ENCODE results near the gene KRT77. TPM values are rescaled to one million over a fixed set of nuclear protein-coding genes. Genes with fewer than 3 reads are reported as not detected.

The KRT77 gene
- total RNA-seq, 1 donor from 2014 or later, result not detected

GRCh38 chr12:52735106-52735505, 31.8 kb upstream of the KRT77 start:
- intact Hi-C loops (cut with micrococcal nuclease), result no loop called here
- no peaks in the 10 kb centered on the region for H3K9me3 Mint-ChIP-seq
- H3K4me1 Mint-ChIP-seq, result no peaks in the 10 kb centered on the region
- no peak for DNase-seq
- H3K4me3 Mint-ChIP-seq, result no peak overlapping the region
- H3K27ac Mint-ChIP-seq, result no peak overlapping the region
- peaks cover 5% of the 10 kb centered on the region for H3K27me3 Mint-ChIP-seq
- H3K36me3 Mint-ChIP-seq (ENCODE audit: low read depth), result no peaks in the 10 kb centered on the region

GRCh38 chr12:52730793-52731192, 27.5 kb upstream of the KRT77 start:
- Mint-ChIP-seq H3K27ac (no peak overlapping the region), H3K27me3 (peaks cover 10% of the 10 kb centered on the region), H3K9me3 (no peaks in the 10 kb centered on the region), H3K4me3 (no peak overlapping the region), H3K4me1 (no peaks in the 10 kb centered on the region), H3K36me3 (ENCODE audit: low read depth) (no peaks in the 10 kb centered on the region)
- DNase-seq, result no peak
- intact Hi-C loops (cut with micrococcal nuclease), result no loop called here

DNA sequence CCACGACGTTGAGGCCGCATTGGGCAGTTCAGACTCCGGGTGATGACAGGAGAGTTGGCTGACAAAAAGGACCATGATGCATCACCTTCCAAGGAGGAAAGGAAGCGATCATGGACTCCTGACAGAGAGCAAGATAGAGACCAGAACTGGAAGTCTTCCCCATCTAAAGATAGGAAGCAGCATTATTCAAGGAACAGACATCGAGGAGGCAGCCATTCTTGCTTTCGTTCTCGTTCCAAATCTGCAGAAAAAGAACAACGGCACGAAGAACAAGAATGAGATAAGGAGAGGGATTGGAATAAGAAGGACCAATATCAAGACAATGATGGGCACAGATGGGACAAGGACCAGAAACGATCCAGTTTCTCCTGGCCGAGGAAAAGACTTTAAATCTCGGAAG, 27.1 kb upstream of the KRT77 start:
- Mint-ChIP-seq H3K4me1 (no peaks in the 10 kb centered on the region), H3K9me3 (no peaks in the 10 kb centered on the region), H3K27me3 (peaks cover 10% of the 10 kb centered on the region), H3K36me3 (ENCODE audit: low read depth) (no peaks in the 10 kb centered on the region), H3K27ac (no peak overlapping the region), H3K4me3 (no peak overlapping the region)
- no peak for DNase-seq
- intact Hi-C loops (cut with micrococcal nuclease), result no loop called here

DNA sequence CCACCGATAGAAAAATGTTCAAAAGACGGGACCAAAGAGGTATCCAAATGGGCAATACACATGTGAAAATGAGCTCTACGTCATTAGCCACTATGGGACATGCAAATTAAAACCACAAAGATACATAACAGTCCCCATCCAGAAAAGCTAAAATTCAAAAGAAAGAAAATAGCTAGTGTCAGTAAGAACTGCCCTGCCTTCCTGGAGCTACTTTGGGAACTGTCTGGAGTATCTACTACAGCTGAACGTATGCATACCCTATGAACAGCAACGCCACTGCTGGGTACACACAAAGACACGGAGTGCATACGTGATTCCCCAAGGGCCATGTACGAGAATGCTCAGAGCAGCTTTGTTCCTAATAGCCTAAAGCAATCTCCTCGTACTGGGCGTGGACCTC, 25.8 kb upstream of the KRT77 start:
- Mint-ChIP-seq H3K27me3 (peaks cover 10% of the 10 kb centered on the region), H3K9me3 (no peaks in the 10 kb centered on the region), H3K27ac (no peak overlapping the region), H3K36me3 (ENCODE audit: low read depth) (no peaks in the 10 kb centered on the region), H3K4me3 (no peak overlapping the region), H3K4me1 (no peaks in the 10 kb centered on the region)
- intact Hi-C loops (cut with micrococcal nuclease), result no loop called here
- DNase-seq, result no peak

DNA sequence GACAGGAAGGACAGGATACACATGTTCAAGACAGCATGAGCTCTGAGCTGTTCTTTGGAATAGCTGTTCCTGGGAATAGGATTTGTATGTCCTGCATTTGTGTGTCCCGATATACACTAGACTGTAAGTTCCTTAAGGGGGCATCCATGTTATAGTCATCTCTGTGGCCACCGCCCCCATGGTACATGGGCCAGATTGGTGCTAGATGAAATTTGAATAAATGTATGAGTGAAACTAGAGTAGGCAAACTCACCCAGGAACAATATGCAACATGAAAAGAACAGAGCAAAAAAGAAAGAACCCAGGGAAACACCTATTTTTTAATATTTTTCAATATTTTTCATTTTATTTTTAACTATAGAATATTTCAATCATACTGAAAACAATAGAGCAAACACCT, 25.1 kb upstream of the KRT77 start:
- H3K36me3 Mint-ChIP-seq (ENCODE audit: low read depth), result no peaks in the 10 kb centered on the region
- H3K27me3 Mint-ChIP-seq, result peaks cover 10% of the 10 kb centered on the region
- intact Hi-C loops (cut with micrococcal nuclease), result no loop called here
- no peak overlapping the region for H3K27ac Mint-ChIP-seq
- H3K4me3 Mint-ChIP-seq, result no peak overlapping the region
- H3K4me1 Mint-ChIP-seq, result no peaks in the 10 kb centered on the region
- H3K9me3 Mint-ChIP-seq, result no peaks in the 10 kb centered on the region
- no peak for DNase-seq

- no peak for DNase-seq
- H3K4me1 Mint-ChIP-seq, result no peaks in the 10 kb centered on the region
- H3K36me3 Mint-ChIP-seq (ENCODE audit: low read depth), result no peaks in the 10 kb centered on the region
- no peak overlapping the region for H3K27ac Mint-ChIP-seq
- intact Hi-C loops (cut with micrococcal nuclease), result no loop called here
- no peak overlapping the region for H3K4me3 Mint-ChIP-seq
- H3K9me3 Mint-ChIP-seq, result no peaks in the 10 kb centered on the region
- peaks cover 10% of the 10 kb centered on the region for H3K27me3 Mint-ChIP-seq
Observed at GRCh38 chr12:52727037-52727436, 23.7 kb upstream of the KRT77 start.

GRCh38 chr12:52726451-52726850, 23.1 kb upstream of the KRT77 start:
- DNase-seq, result no peak
- H3K36me3 Mint-ChIP-seq (ENCODE audit: low read depth), result no peaks in the 10 kb centered on the region
- H3K27me3 Mint-ChIP-seq, result peaks cover 10% of the 10 kb centered on the region
- H3K9me3 Mint-ChIP-seq, result no peaks in the 10 kb centered on the region
- H3K4me1 Mint-ChIP-seq, result no peaks in the 10 kb centered on the region
- H3K4me3 Mint-ChIP-seq, result no peak overlapping the region
- H3K27ac Mint-ChIP-seq, result no peak overlapping the region
- intact Hi-C loops (cut with micrococcal nuclease), result no loop called here

- H3K4me3 Mint-ChIP-seq, result no peak overlapping the region
- H3K27me3 Mint-ChIP-seq, result peaks cover 10% of the 10 kb centered on the region
- H3K27ac Mint-ChIP-seq, result no peak overlapping the region
- no peak for DNase-seq
- no peaks in the 10 kb centered on the region for H3K36me3 Mint-ChIP-seq (ENCODE audit: low read depth)
- intact Hi-C loops (cut with micrococcal nuclease), result no loop called here
- no peaks in the 10 kb centered on the region for H3K9me3 Mint-ChIP-seq
- H3K4me1 Mint-ChIP-seq, result no peaks in the 10 kb centered on the region
Observed at GRCh38 chr12:52724384-52724783, 21.1 kb upstream of the KRT77 start.

GRCh38 chr12:52722680-52723079, 19.4 kb upstream of the KRT77 start:
- intact Hi-C loops (cut with micrococcal nuclease), result no loop called here
- Mint-ChIP-seq H3K27me3 (peaks cover 7% of the 10 kb centered on the region), H3K36me3 (ENCODE audit: low read depth) (no peaks in the 10 kb centered on the region), H3K27ac (no peak overlapping the region), H3K4me3 (no peak overlapping the region), H3K4me1 (no peaks in the 10 kb centered on the region), H3K9me3 (no peaks in the 10 kb centered on the region)
- DNase-seq, result no peak

- peaks cover 8% of the 10 kb centered on the region for H3K27me3 Mint-ChIP-seq
- H3K27ac Mint-ChIP-seq, result no peak overlapping the region
- DNase-seq, result no peak
- intact Hi-C loops (cut with micrococcal nuclease), result no loop called here
- no peaks in the 10 kb centered on the region for H3K4me1 Mint-ChIP-seq
- H3K4me3 Mint-ChIP-seq, result no peak overlapping the region
- no peaks in the 10 kb centered on the region for H3K9me3 Mint-ChIP-seq
- H3K36me3 Mint-ChIP-seq (ENCODE audit: low read depth), result no peaks in the 10 kb centered on the region
Observed at GRCh38 chr12:52721838-52722470, 18.6 kb upstream of the KRT77 start.

DNA sequence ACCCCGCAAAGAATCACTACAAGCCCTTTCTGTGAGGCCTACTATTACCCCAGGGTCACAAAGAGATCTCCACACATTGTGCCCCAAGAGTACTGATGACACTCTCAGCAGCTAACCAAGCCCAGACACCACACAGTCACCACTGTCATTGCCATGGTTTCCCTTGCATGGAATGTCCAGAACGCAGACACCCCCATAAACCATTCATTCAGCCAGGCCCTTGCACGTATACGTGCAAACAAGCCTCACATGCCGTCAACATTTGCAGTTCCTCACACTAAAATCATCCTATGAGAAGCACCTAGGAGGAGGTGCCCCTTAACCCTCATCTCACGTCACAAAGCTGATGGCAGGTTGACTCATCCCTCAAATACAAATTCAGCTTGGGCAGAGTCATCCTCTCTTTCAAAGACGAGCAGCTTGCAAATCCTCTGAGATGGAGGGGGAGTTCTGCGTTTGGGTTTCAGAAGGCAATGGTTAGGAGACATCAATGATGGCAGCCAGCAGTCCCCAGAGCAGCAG, 17.1 kb upstream of the KRT77 start:
- no peak for DNase-seq
- intact Hi-C loops (cut with micrococcal nuclease), result no loop called here
- no peak overlapping the region for H3K27ac Mint-ChIP-seq
- H3K9me3 Mint-ChIP-seq, result no peaks in the 10 kb centered on the region
- no peaks in the 10 kb centered on the region for H3K4me1 Mint-ChIP-seq
- H3K4me3 Mint-ChIP-seq, result no peak overlapping the region
- no peaks in the 10 kb centered on the region for H3K36me3 Mint-ChIP-seq (ENCODE audit: low read depth)
- H3K27me3 Mint-ChIP-seq, result peaks cover 22% of the 10 kb centered on the region

- peaks cover 53% of the 10 kb centered on the region for H3K27me3 Mint-ChIP-seq
- peaks cover 6% of the 10 kb centered on the region for H3K4me1 Mint-ChIP-seq
- H3K27ac Mint-ChIP-seq, result no peak overlapping the region
- H3K36me3 Mint-ChIP-seq (ENCODE audit: low read depth), result no peaks in the 10 kb centered on the region
- no peak overlapping the region for H3K4me3 Mint-ChIP-seq
- peaks cover 3% of the 10 kb centered on the region for H3K9me3 Mint-ChIP-seq
- no peak for DNase-seq
- intact Hi-C loops (cut with micrococcal nuclease), result no loop called here
Observed at GRCh38 chr12:52716061-52716460, 12.7 kb upstream of the KRT77 start.

DNA sequence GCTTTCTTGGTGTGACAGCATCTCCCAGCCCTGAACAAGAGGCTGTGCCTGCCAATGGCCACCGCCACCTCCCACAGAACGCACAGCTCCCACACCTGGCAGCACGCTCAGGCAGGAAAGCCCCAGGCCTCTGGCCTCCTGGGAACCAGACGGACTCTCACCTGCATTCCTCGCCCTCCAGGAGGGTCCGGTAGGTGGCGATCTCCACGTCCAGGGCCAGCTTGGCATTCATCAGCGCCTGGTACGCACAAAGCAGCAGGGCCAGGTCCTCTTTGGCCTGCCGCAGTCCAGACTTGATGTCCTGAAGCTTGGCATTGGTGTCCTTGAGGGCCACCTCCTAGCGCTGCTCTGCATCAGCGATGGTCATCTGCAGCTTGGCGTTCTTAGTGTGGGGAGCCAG, 12.1 kb upstream of the KRT77 start:
- intact Hi-C loops (cut with micrococcal nuclease), result no loop called here
- Mint-ChIP-seq H3K9me3 (peaks cover 3% of the 10 kb centered on the region), H3K4me1 (peaks cover 6% of the 10 kb centered on the region), H3K27ac (no peak overlapping the region), H3K36me3 (ENCODE audit: low read depth) (no peaks in the 10 kb centered on the region), H3K4me3 (no peak overlapping the region), H3K27me3 (peaks cover 53% of the 10 kb centered on the region)
- no peak for DNase-seq

DNA sequence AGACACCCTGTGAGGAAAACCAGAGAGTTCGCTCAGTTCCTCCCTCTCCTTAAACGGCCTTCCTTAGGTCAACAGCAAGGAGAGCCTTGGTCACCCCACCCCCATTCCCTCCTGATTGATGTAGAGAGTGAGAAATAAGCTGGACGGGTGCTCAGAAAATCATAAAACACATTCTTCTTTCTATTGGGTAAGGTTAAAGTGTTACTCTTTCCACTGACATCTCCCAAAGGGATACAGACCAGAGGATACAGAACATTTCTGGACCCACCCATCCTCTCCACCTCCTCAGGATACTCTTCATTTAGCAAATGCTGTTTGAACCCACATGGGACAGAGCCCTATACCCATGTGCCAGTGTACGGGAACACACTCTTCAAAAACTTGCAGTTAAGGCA, 11.6 kb upstream of the KRT77 start:
- H3K4me3 Mint-ChIP-seq, result no peak overlapping the region
- H3K36me3 Mint-ChIP-seq (ENCODE audit: low read depth), result no peaks in the 10 kb centered on the region
- H3K27ac Mint-ChIP-seq, result no peak overlapping the region
- peaks cover 53% of the 10 kb centered on the region for H3K27me3 Mint-ChIP-seq
- intact Hi-C loops (cut with micrococcal nuclease), result no loop called here
- H3K4me1 Mint-ChIP-seq, result peaks cover 6% of the 10 kb centered on the region
- no peak for DNase-seq
- H3K9me3 Mint-ChIP-seq, result peaks cover 3% of the 10 kb centered on the region

All from activated CD4-positive, alpha-beta T cell treated with anti-CD3 and anti-CD28 coated beads, Interleukin-2, amount 10 ng/mL, durations not matched to agents 24 days and 14 days (primary cell).